Activated T-cell treated with anti-CD3 and anti-CD28 coated beads, Interleukin-2, amount 50 U/mL, for 72 hours (primary cell): ENCODE data around the gene RBM42. TPM values are rescaled to one million over a fixed set of nuclear protein-coding genes. Genes with fewer than 3 reads are reported as not detected.

ENCODE experiments used
- ATAC-seq, 2 donors: fragments of 150-1000 bp; cut with Tn5 transposase; replicated peaks in 1 of 2; 2 replicates each; pipeline ENCODE4 v1.10.0; 2021; ENCODE audit warnings: moderate library complexity in 2 of 2, mild to moderate bottlenecking in 1 of 2
- DNase-seq, 2 donors: peaks; one replicate each; pipeline ENCODE4 v3.0.0; 2021 to 2022; ENCODE audit warnings: mixed read lengths in 1 of 2
- H3K27ac Mint-ChIP-seq: one replicate; pipeline ENCODE4 v1.8.0; 2022; ENCODE audit warnings: mild to moderate bottlenecking, moderate library complexity, mixed read lengths
- H3K27me3 Mint-ChIP-seq: one replicate; pipeline ENCODE4 v1.8.0; 2022; ENCODE audit warnings: low read depth, mixed read lengths
- H3K36me3 Mint-ChIP-seq, 2 donors: one replicate each; pipeline ENCODE4 v1.8.0; 2022; ENCODE audit warnings: mixed read lengths in 2 of 2, mild to moderate bottlenecking in 1 of 2; ENCODE audit not compliant: insufficient read depth in 2 of 2
- H3K4me1 Mint-ChIP-seq: one replicate; pipeline ENCODE4 v1.8.0; 2022; ENCODE audit warnings: low read depth, mixed read lengths
- H3K4me3 Mint-ChIP-seq, 2 donors: one replicate each; pipeline ENCODE4 v1.8.0; 2022; ENCODE audit warnings: mild to moderate bottlenecking in 2 of 2, mixed read lengths in 2 of 2, moderate library complexity in 2 of 2
- H3K9me3 Mint-ChIP-seq, 2 donors: one replicate each; pipeline ENCODE4 v1.8.0; 2022; ENCODE audit warnings: mixed read lengths in 2 of 2
- total RNA-seq, 2 donors: library from RNA; stranded (reverse); gene quantifications; one replicate each; pipeline ENCODE4 v1.2.3, GENCODE V29; 2022

The RBM42 gene
- total RNA-seq, 2 donors from 2014 or later, result 105 to 130 TPM

GRCh38 chr19:35629332-35629633, 447 bp downstream of the RBM42 start:
- H3K36me3 Mint-ChIP-seq, result peaks cover 10 to 23% of the 10 kb centered on the region in 2 donors
- peak overlapping the region; percentile 94 to 96 for H3K4me3 Mint-ChIP-seq
- peaks cover 16% of the 10 kb centered on the region for H3K4me1 Mint-ChIP-seq
- DNase-seq (no peak), ATAC-seq (no peak)
- no peaks in the 10 kb centered on the region for H3K27me3 Mint-ChIP-seq
- peak overlapping the region; percentile 36 for H3K27ac Mint-ChIP-seq
- H3K9me3 Mint-ChIP-seq, result no peaks in the 10 kb centered on the region

GRCh38 chr19:35633727-35634440, 5.0 kb downstream of the RBM42 start:
- no peak for DNase-seq
- Mint-ChIP-seq H3K27ac (no peak overlapping the region), H3K9me3 (no peaks in the 10 kb centered on the region), H3K4me3 (no peak overlapping the region), H3K27me3 (no peaks in the 10 kb centered on the region), H3K36me3 (peaks cover 11 to 28% of the 10 kb centered on the region in 2 donors), H3K4me1 (peaks cover 6% of the 10 kb centered on the region)
- no peak for ATAC-seq

GRCh38 chr19:35636651-35637050, 7.8 kb downstream of the RBM42 start:
- no peak overlapping the region for H3K27ac Mint-ChIP-seq
- no peak for ATAC-seq

GRCh38 chr19:35637165-35637564, 8.3 kb downstream of the RBM42 start:
- Mint-ChIP-seq H3K9me3 (no peaks in the 10 kb centered on the region), H3K4me3 (no peak overlapping the region), H3K36me3 (peaks cover 3 to 14% of the 10 kb centered on the region in 2 donors), H3K27ac (no peak overlapping the region), H3K4me1 (peaks cover 13% of the 10 kb centered on the region), H3K27me3 (no peaks in the 10 kb centered on the region)
- ATAC-seq (no peak), DNase-seq (no peak)

More at GRCh38 chr19:35636651-35637050, 7.8 kb downstream of the RBM42 start:
- Mint-ChIP-seq H3K4me1 (peaks cover 8% of the 10 kb centered on the region), H3K4me3 (no peak overlapping the region), H3K9me3 (no peaks in the 10 kb centered on the region), H3K36me3 (peaks cover 5 to 17% of the 10 kb centered on the region in 2 donors), H3K27me3 (no peaks in the 10 kb centered on the region)
- no peak for DNase-seq

GRCh38 chr19:35639321-35639639, 10.4 kb downstream of the RBM42 start:
- DNase-seq (no peak), ATAC-seq (no peak)
- Mint-ChIP-seq H3K27me3 (no peaks in the 10 kb centered on the region), H3K36me3 (peaks cover 1 to 10% of the 10 kb centered on the region in 2 donors), H3K9me3 (no peaks in the 10 kb centered on the region), H3K4me1 (peaks cover 21% of the 10 kb centered on the region), H3K27ac (no peak overlapping the region), H3K4me3 (no peak overlapping the region)

- Mint-ChIP-seq H3K9me3 (no peaks in the 10 kb centered on the region), H3K27me3 (no peaks in the 10 kb centered on the region), H3K4me3 (no peak overlapping the region), H3K36me3 (peaks cover 1 to 10% of the 10 kb centered on the region in 2 donors), H3K27ac (no peak overlapping the region), H3K4me1 (peaks cover 25% of the 10 kb centered on the region)
- DNase-seq (no peak), ATAC-seq (no peak)
These were observed 11.0 kb downstream of the RBM42 start for GRCh38 chr19:35639863-35640262.

GRCh38 chr19:35641515-35642151, 12.8 kb downstream of the RBM42 start, which contains the start of gene ETV2:
Gene ETV2 (plus strand): TSS chr19:35641745. CDS start chr19:35642461, 716 bp downstream.
- no peak for ATAC-seq
- Mint-ChIP-seq H3K27ac (peak within 1 kb of the TSS; percentile 38), H3K9me3 (no peaks in the 10 kb centered on the region), H3K4me3 (peak within 1 kb of the TSS; percentile 91 to 92), H3K27me3 (no peaks in the 10 kb centered on the region), H3K36me3 (peaks cover 0 to 1% of the 10 kb centered on the region in 2 donors), H3K4me1 (peaks cover 35% of the 10 kb centered on the region)
- peak; percentile 53 to 69 for DNase-seq

- H3K27me3 Mint-ChIP-seq, result no peaks in the 10 kb centered on the region
- H3K36me3 Mint-ChIP-seq, result peaks cover 0 to 1% of the 10 kb centered on the region in 2 donors
- no peaks in the 10 kb centered on the region for H3K9me3 Mint-ChIP-seq
- H3K27ac Mint-ChIP-seq, result no peak overlapping the region
- DNase-seq, result no peak
- peak overlapping the region; percentile 91 to 92 for H3K4me3 Mint-ChIP-seq
- peaks cover 37% of the 10 kb centered on the region for H3K4me1 Mint-ChIP-seq
- ATAC-seq, result no peak
These were observed 13.5 kb downstream of the RBM42 start for GRCh38 chr19:35642312-35642711.

- ATAC-seq (no peak), DNase-seq (no peak)
- Mint-ChIP-seq H3K4me3 (peak overlapping the region; percentile 91 to 92), H3K36me3 (peaks cover 0 to 1% of the 10 kb centered on the region in 2 donors), H3K27ac (no peak overlapping the region), H3K4me1 (peaks cover 37% of the 10 kb centered on the region), H3K27me3 (no peaks in the 10 kb centered on the region), H3K9me3 (no peaks in the 10 kb centered on the region)
These were observed 14.0 kb downstream of the RBM42 start for GRCh38 chr19:35642798-35643254.

- Mint-ChIP-seq H3K27me3 (no peaks in the 10 kb centered on the region), H3K9me3 (no peaks in the 10 kb centered on the region), H3K4me1 (peaks cover 37% of the 10 kb centered on the region), H3K4me3 (peak overlapping the region; percentile 91 to 92), H3K36me3 (no peaks in the 10 kb centered on the region), H3K27ac (peak overlapping the region; percentile 50)
- DNase-seq, result peak; percentile 89
- ATAC-seq, result peak; percentile 54 to 56
These were observed 14.7 kb downstream of the RBM42 start for GRCh38 chr19:35643255-35644205.

GRCh38 chr19:35644206-35644986, 15.6 kb downstream of the RBM42 start:
- H3K4me3 Mint-ChIP-seq, result peak overlapping the region; percentile 91 to 92
- H3K27me3 Mint-ChIP-seq, result no peaks in the 10 kb centered on the region
- no peaks in the 10 kb centered on the region for H3K9me3 Mint-ChIP-seq
- H3K36me3 Mint-ChIP-seq, result peaks cover 2 to 5% of the 10 kb centered on the region in 2 donors
- peaks cover 46% of the 10 kb centered on the region for H3K4me1 Mint-ChIP-seq
- ATAC-seq (peak; percentile 83 to 86), DNase-seq (peak; percentile 98 to 99)
- peak overlapping the region; percentile 88 for H3K27ac Mint-ChIP-seq

- Mint-ChIP-seq H3K27ac (peak overlapping the region; percentile 88), H3K4me1 (peaks cover 53% of the 10 kb centered on the region), H3K36me3 (peaks cover 2 to 5% of the 10 kb centered on the region in 2 donors), H3K4me3 (peak overlapping the region; percentile 91 to 92), H3K27me3 (no peaks in the 10 kb centered on the region), H3K9me3 (no peaks in the 10 kb centered on the region)
- DNase-seq, result peak; percentile 91 to 92
- ATAC-seq, result peak; percentile 16 to 20
These were observed 16.3 kb downstream of the RBM42 start for GRCh38 chr19:35644987-35645679.
